Measurements from ENCODE around the gene CFAP61.

DNA sequence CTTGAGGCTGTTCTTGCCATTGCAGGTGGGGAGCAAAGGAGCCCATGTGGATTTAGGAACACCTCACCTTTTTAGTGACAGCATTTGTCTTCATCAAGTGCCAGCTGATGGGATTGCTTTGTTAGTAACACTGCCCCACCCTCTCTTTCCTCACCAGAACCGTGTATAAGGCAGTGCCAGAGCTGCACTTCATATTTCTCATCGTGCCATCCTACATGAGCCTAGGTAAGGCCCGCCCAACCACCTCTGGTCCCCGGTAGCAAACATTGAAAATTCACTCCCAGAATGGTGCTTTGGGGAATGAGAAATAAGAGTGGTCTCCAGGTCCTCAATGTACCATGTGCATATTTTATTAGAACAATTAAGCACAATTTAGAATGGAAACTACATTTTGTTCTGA lies 22.7 kb downstream of the CFAP61 start:
- TF ChIP-seq EZH2phosphoT487 (IDR thresholded peaks at IDR 0.05; ENCODE audit: unreplicated experiment): no peak
- TF ChIP-seq EZH2 (IDR thresholded peaks at IDR 0.05; ENCODE audit: low read depth, unreplicated experiment): no peak
- TF ChIP-seq POLR2AphosphoS5 (IDR thresholded peaks at IDR 0.05; ENCODE audit: low read depth): no peak
- TF ChIP-seq, protein P1, sequence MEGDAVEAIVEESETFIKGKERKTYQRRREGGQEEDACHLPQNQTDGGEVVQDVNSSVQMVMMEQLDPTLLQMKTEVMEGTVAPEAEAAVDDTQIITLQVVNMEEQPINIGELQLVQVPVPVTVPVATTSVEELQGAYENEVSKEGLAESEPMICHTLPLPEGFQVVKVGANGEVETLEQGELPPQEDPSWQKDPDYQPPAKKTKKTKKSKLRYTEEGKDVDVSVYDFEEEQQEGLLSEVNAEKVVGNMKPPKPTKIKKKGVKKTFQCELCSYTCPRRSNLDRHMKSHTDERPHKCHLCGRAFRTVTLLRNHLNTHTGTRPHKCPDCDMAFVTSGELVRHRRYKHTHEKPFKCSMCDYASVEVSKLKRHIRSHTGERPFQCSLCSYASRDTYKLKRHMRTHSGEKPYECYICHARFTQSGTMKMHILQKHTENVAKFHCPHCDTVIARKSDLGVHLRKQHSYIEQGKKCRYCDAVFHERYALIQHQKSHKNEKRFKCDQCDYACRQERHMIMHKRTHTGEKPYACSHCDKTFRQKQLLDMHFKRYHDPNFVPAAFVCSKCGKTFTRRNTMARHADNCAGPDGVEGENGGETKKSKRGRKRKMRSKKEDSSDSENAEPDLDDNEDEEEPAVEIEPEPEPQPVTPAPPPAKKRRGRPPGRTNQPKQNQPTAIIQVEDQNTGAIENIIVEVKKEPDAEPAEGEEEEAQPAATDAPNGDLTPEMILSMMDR (conservative IDR thresholded peaks at IDR 0.05; ENCODE audit: low read depth in 2 of 2): no peak
- TF ChIP-seq CREB1 (CRISPR knock-in tag; IDR thresholded peaks at IDR 0.05; ENCODE audit: low read depth): no peak
- TF ChIP-seq, protein P2, sequence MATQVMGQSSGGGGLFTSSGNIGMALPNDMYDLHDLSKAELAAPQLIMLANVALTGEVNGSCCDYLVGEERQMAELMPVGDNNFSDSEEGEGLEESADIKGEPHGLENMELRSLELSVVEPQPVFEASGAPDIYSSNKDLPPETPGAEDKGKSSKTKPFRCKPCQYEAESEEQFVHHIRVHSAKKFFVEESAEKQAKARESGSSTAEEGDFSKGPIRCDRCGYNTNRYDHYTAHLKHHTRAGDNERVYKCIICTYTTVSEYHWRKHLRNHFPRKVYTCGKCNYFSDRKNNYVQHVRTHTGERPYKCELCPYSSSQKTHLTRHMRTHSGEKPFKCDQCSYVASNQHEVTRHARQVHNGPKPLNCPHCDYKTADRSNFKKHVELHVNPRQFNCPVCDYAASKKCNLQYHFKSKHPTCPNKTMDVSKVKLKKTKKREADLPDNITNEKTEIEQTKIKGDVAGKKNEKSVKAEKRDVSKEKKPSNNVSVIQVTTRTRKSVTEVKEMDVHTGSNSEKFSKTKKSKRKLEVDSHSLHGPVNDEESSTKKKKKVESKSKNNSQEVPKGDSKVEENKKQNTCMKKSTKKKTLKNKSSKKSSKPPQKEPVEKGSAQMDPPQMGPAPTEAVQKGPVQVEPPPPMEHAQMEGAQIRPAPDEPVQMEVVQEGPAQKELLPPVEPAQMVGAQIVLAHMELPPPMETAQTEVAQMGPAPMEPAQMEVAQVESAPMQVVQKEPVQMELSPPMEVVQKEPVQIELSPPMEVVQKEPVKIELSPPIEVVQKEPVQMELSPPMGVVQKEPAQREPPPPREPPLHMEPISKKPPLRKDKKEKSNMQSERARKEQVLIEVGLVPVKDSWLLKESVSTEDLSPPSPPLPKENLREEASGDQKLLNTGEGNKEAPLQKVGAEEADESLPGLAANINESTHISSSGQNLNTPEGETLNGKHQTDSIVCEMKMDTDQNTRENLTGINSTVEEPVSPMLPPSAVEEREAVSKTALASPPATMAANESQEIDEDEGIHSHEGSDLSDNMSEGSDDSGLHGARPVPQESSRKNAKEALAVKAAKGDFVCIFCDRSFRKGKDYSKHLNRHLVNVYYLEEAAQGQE (IDR thresholded peaks at IDR 0.05; ENCODE audit: unreplicated experiment): no peak
- no peak for TF ChIP-seq STAT1 (IDR thresholded peaks at IDR 0.05; ENCODE audit: unreplicated experiment)

Data from GM23338 (cell line).